ENCODE measurements around the gene GNA15. TPM values are rescaled to one million over a fixed set of nuclear protein-coding genes. Genes with fewer than 3 reads are reported as not detected.

Gene GNA15
- total RNA-seq, 4 donors from 2014 or later, result 5.3 to 18.5 (median 8.4) TPM

- no peak for TF ChIP-seq CTCF (IDR thresholded peaks at IDR 0.05; ENCODE audit: low read depth)
These were observed 20.4 kb upstream of the GNA15 start for GRCh38 chr19:3115411-3115810.

- TF ChIP-seq CTCF (IDR thresholded peaks at IDR 0.05; ENCODE audit: low read depth), result no peak
These were observed 19.8 kb upstream of the GNA15 start for GRCh38 chr19:3115916-3116602.

GRCh38 chr19:3116621-3117020 is 19.2 kb upstream of the GNA15 start:
- no peak for TF ChIP-seq CTCF (IDR thresholded peaks at IDR 0.05; ENCODE audit: low read depth)

GRCh38 chr19:3117716-3118115 is 18.1 kb upstream of the GNA15 start:
- TF ChIP-seq CTCF (IDR thresholded peaks at IDR 0.05; ENCODE audit: low read depth), result no peak

- TF ChIP-seq CTCF (IDR thresholded peaks at IDR 0.05; ENCODE audit: low read depth), result no peak
These were observed 17.4 kb upstream of the GNA15 start for GRCh38 chr19:3118232-3119070.

- no peak for TF ChIP-seq CTCF (IDR thresholded peaks at IDR 0.05; ENCODE audit: low read depth)
These were observed 16.7 kb upstream of the GNA15 start for GRCh38 chr19:3119071-3119595.

- TF ChIP-seq CTCF (IDR thresholded peaks at IDR 0.05; ENCODE audit: low read depth), result no peak
These were observed 16.0 kb upstream of the GNA15 start for GRCh38 chr19:3119693-3120380.
